HEK293 (cell line): Measurements from ENCODE around the gene SEPTIN2.

ENCODE experiments used
- CTCF ChIA-PET: fragments of 350-600 bp; formaldehyde crosslinking; extraction: SDS; loops from one replicate; lab custom pipeline; 2021; ENCODE audit warnings: antibody characterized with exemption; lab: Yijun Ruan, JAX
- POLR2A ChIA-PET: fragments of 300-600 bp; formaldehyde crosslinking; extraction: SDS; loops from one replicate; lab custom pipeline; 2020; ENCODE audit warnings: antibody characterized with exemption, inconsistent platforms; lab: Yijun Ruan, JAX
- H3K27ac ChIP-seq: fragments of 200-500 bp; sonication (Bioruptor generic); 2 replicates; pipeline ENCODE4 v1.5.1; 2014; ENCODE audit warnings: low read depth, low read length, control low read depth, inconsistent platforms; ENCODE audit errors: extremely low read depth
- H3K36me3 ChIP-seq, 2 experiments: fragments of 200-500 bp in 1 of 2; sonication (Bioruptor generic) in 1 of 2; 1 replicate in 1 of 2; 2 replicates in 1 of 2; pipeline ENCODE4 v1.5.1; 2014 to 2017; ENCODE audit warnings: inconsistent platforms in 2 of 2, low read length in 2 of 2; ENCODE audit not compliant: control insufficient read depth in 2 of 2, insufficient read depth in 1 of 2
- H3K4me1 ChIP-seq: fragments of 200-500 bp; sonication (Bioruptor generic); 2 replicates; pipeline ENCODE4 v1.5.1; 2014; ENCODE audit warnings: mild to moderate bottlenecking, low read length, inconsistent platforms; ENCODE audit not compliant: control insufficient read depth, insufficient read depth
- H3K4me3 ChIP-seq: 2 replicates; pipeline ENCODE4 v1.5.1; 2011; ENCODE audit warnings: low read depth, mild to moderate bottlenecking, control low read depth, low read length, moderate library complexity
- H3K9me3 ChIP-seq: fragments of 200-500 bp; sonication (Bioruptor generic); 2 replicates; pipeline ENCODE4 v1.5.1; 2014; ENCODE audit warnings: low read depth, low read length, inconsistent platforms; ENCODE audit not compliant: control insufficient read depth, insufficient read depth
- AEBP2 ChIP-seq: fragments of 450-650 bp; formaldehyde crosslinking; IDR thresholded peaks from 2 replicates; pipeline ENCODE4 v1.5.1; 2016; ENCODE audit warnings: missing biosample characterization, missing genetic modification characterization, borderline replicate concordance
- GLI2 ChIP-seq: fragments of 450-650 bp; formaldehyde crosslinking; IDR thresholded peaks from 2 replicates; pipeline ENCODE4; 2017; ENCODE audit warnings: missing biosample characterization, missing genetic modification characterization, low read depth, borderline replicate concordance
- GLI4 ChIP-seq: fragments of 450-650 bp; formaldehyde crosslinking; IDR thresholded peaks from 2 replicates; pipeline ENCODE4 v1.5.1; 2016; ENCODE audit warnings: missing biosample characterization, missing genetic modification characterization
- HIC1 ChIP-seq: fragments of 450-650 bp; formaldehyde crosslinking; IDR thresholded peaks from 2 replicates; pipeline ENCODE4 v1.5.1; 2016; ENCODE audit warnings: missing biosample characterization, missing genetic modification characterization
- INSM2 ChIP-seq: fragments of 450-650 bp; formaldehyde crosslinking; IDR thresholded peaks from 2 replicates; pipeline ENCODE4 v1.5.1; 2016; ENCODE audit warnings: missing biosample characterization, missing genetic modification characterization
- KLF7 ChIP-seq: fragments of 450-650 bp; formaldehyde crosslinking; IDR thresholded peaks from 2 replicates; pipeline ENCODE4 v1.5.1; 2016; ENCODE audit warnings: missing biosample characterization, missing genetic modification characterization, borderline replicate concordance
- REPIN1 ChIP-seq: fragments of 450-650 bp; formaldehyde crosslinking; IDR thresholded peaks from 2 replicates; pipeline ENCODE4 v1.5.1; 2017; ENCODE audit warnings: missing biosample characterization, missing genetic modification characterization, low read depth
- SCRT2 ChIP-seq: fragments of 450-650 bp; formaldehyde crosslinking; IDR thresholded peaks from 2 replicates; pipeline ENCODE4 v1.5.1; 2016; ENCODE audit warnings: missing biosample characterization, missing genetic modification characterization
- ZEB2 ChIP-seq: fragments of 450-650 bp; formaldehyde crosslinking; IDR thresholded peaks from 2 replicates; pipeline ENCODE4 v1.5.1; 2016; ENCODE audit warnings: missing biosample characterization, missing genetic modification characterization
- ZFP69B ChIP-seq: fragments of 450-650 bp; formaldehyde crosslinking; IDR thresholded peaks from 2 replicates; pipeline ENCODE4 v1.5.1; 2016; ENCODE audit warnings: missing biosample characterization, missing genetic modification characterization
- ZNF140 ChIP-seq: fragments of 450-650 bp; formaldehyde crosslinking; IDR thresholded peaks from 2 replicates; pipeline ENCODE4 v1.5.1; 2016; ENCODE audit warnings: missing biosample characterization, missing genetic modification characterization
- ZNF148 ChIP-seq: fragments of 450-650 bp; formaldehyde crosslinking; IDR thresholded peaks from 2 replicates; pipeline ENCODE4 v1.5.0; 2017; ENCODE audit warnings: missing biosample characterization, missing genetic modification characterization, borderline replicate concordance
- ZNF221 ChIP-seq: fragments of 450-650 bp; formaldehyde crosslinking; IDR thresholded peaks from 2 replicates; pipeline ENCODE4 v1.5.1; 2017; ENCODE audit warnings: missing biosample characterization, missing genetic modification characterization, borderline replicate concordance
- ZNF24 ChIP-seq: fragments of 450-650 bp; formaldehyde crosslinking; IDR thresholded peaks from 2 replicates; pipeline ENCODE4 v1.5.1; 2016; ENCODE audit warnings: missing biosample characterization, missing genetic modification characterization
- ZNF311 ChIP-seq: fragments of 450-650 bp; formaldehyde crosslinking; IDR thresholded peaks from 2 replicates; pipeline ENCODE4 v1.5.1; 2017; ENCODE audit warnings: missing biosample characterization, missing genetic modification characterization, borderline replicate concordance
- ZNF514 ChIP-seq: fragments of 450-650 bp; formaldehyde crosslinking; IDR thresholded peaks from 2 replicates; pipeline ENCODE4 v1.5.1; 2016; ENCODE audit warnings: missing biosample characterization, missing genetic modification characterization
- ZNF561 ChIP-seq: fragments of 450-650 bp; IDR thresholded peaks from 2 replicates; pipeline ENCODE4 v1.5.1; 2018; ENCODE audit warnings: missing biosample characterization, missing genetic modification characterization, borderline replicate concordance
- ZSCAN30 ChIP-seq: fragments of 450-650 bp; IDR thresholded peaks from 2 replicates; pipeline ENCODE4 v1.5.1; 2018; ENCODE audit warnings: missing biosample characterization, mild to moderate bottlenecking, missing genetic modification characterization, moderate library complexity

SEPTIN2 gene

GRCh38 chr2:241325257-241325656 lies 9.5 kb downstream of the SEPTIN2 start:
- Histone ChIP-seq H3K27ac (no peak overlapping the region), H3K9me3 (no peaks in the 10 kb centered on the region), H3K4me3 (no peak overlapping the region)
- TF ChIP-seq ZEB2 (tag by site-specific recombination) (no peak), ZNF561 (tag by site-specific recombination) (no peak), GLI2 (tag by site-specific recombination) (no peak), REPIN1 (tag by site-specific recombination) (no peak), ZFP69B (tag by site-specific recombination) (no peak), ZNF24 (no peak), HIC1 (tag by site-specific recombination) (no peak), ZNF140 (tag by site-specific recombination) (no peak), ZNF514 (no peak), ZNF221 (tag by site-specific recombination) (no peak), ZSCAN30 (tag by site-specific recombination) (no peak), AEBP2 (tag by site-specific recombination) (no peak), INSM2 (tag by site-specific recombination) (no peak), KLF7 (no peak), ZNF311 (no peak), ZNF148 (no peak)
- TF ChIP-seq, all 188 proteins: peak for 0
- ChIA-PET POLR2A (no interaction called here), CTCF (no interaction called here)
- Histone ChIP-seq H3K4me1 (peaks cover 6% of the 10 kb centered on the region), H3K36me3 (peaks cover 56 to 60% of the 10 kb centered on the region in 2 experiments)

GRCh38 chr2:241329669-241330615 lies 14.2 kb downstream of the SEPTIN2 start:
- Histone ChIP-seq H3K9me3 (no peaks in the 10 kb centered on the region), H3K27ac (no peak overlapping the region), H3K4me1 (no peaks in the 10 kb centered on the region), H3K4me3 (no peak overlapping the region), H3K36me3 (peaks cover 48 to 71% of the 10 kb centered on the region in 2 experiments)
- ChIA-PET POLR2A (interaction anchor here (1.1 kb wide), 1 partner anchor 29 kb away, joined by 3 read pairs; no protein-coding TSS in a partner anchor), CTCF (interaction anchor here (0.6 to 0.7 kb wide), 2 partner anchors 226 to 478 kb away, joined by 3 read pairs; no protein-coding TSS in a partner anchor)
- TF ChIP-seq SCRT2 (tag by site-specific recombination) (peak; percentile 65), GLI4 (tag by site-specific recombination) (no peak)
